M059J (cell line): ENCODE data around the gene ARMC5. TPM values are rescaled to one million over a fixed set of nuclear protein-coding genes. Genes with fewer than 3 reads are reported as not detected.

Source experiments
- DNase-seq: peaks from one replicate; pipeline ENCODE4 v3.0.0-alpha.2; 2012; ENCODE audit warnings: low read depth
- total RNA-seq: library from RNA; depleted of rRNA; stranded (reverse); fragments of >200 nt; shearing (Covaris generic); gene quantifications from 2 replicates; pipeline ENCODE4 v1.2.3, GENCODE V29; 2014

ARMC5 gene
- total RNA-seq, 1 experiment from 2014 or later, result 17.7 TPM

- no peak for DNase-seq
Observed at GRCh38 chr16:31461201-31461920, 2.1 kb downstream of the ARMC5 start.

DNA sequence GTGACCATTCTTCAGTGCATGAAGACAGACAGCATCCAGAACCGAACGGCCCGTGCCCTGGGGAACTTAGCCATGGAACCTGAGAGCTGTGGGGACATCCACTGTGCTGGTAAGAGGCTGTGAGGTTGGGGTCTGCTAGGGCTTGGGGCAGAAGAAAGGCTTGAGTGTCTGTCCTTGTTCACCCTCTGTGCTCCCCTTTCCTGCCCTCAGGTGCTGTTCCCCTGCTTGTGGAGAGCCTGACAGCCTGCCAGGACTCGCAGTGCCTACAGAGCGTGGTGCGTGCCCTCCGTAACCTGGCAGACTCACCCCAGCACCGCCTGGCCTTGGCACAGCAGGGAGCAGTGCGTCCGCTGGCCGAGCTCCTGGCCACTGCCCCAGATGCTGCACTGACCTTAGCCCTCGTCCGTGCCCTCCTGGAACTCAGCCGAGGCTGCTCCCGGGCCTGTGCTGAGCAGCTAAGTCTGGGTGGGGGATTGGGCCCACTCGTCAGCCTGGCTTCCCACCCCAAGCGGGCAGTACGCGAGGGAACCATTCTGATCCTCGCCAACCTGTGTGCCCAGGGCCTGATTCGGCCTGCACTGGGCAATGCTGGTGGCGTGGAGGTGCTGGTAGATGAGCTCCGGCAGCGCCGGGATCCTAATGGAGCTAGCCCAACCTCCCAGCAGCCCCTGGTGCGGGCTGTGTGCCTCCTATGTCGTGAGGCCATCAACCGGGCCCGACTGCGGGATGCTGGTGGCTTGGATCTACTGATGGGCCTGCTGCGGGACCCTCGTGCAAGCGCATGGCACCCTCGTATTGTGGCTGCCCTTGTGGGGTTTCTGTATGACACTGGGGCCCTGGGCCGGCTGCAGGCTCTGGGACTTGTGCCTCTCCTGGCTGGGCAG is 2.9 kb downstream of the ARMC5 start:
- no peak for DNase-seq

GRCh38 chr16:31464348-31464769 is 5.1 kb downstream of the ARMC5 start:
- no peak for DNase-seq

GRCh38 chr16:31464781-31465260 is 5.5 kb downstream of the ARMC5 start:
- no peak for DNase-seq

GRCh38 chr16:31465788-31466370 is 6.6 kb downstream of the ARMC5 start:
- DNase-seq, result no peak

- DNase-seq, result no peak
Observed at GRCh38 chr16:31466381-31466841, 7.1 kb downstream of the ARMC5 start.

DNA sequence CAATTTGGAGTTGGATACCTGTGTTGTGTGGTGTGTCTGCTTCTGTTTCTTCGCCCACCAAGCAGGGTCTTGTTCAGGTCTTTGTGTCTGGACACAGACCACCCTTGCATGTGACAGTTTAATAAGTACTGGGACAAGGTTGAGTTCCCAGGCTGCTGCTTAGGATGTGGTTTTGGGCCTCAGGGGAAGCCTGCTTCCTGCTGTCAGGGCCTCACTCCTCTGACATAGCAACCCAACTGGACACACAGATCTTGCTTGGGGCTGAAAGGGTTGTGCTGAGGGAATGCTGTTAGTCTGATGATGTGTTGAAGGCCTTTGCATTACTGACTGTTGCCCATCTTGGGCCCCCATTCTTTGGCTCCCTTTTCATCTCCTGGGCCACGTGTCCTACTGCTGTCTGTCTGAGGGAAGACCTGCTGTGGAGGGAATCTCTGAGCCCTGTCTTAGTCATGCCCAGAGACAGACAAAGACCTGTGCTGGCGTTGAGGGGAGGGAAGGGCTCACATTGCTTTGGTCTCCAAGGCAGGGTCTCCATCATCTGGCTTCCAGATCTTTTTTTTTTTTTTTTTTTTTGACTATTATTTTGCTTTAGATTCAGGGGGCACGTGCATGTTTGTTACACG is 8.0 kb downstream of the ARMC5 start:
- peak; percentile 51 for DNase-seq

DNA sequence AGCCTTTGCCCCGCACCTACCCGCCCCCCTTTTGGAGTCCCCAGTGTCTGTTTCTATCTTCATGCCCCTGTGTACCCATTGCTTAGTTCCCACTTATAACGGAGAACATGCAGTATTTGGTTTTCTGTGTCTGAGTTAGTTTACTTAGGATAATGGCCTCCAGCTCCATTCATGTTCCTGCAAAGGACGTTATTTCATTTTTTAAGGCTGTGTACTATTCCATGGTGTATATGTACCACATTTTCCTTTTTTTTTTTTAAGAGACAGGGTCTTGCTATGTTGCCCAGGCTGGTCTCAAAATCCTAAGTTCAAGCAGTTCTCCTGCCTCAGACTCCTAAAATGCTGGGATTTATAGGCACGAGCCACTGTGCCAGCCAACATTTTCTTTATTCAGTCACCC is 8.6 kb downstream of the ARMC5 start:
- no peak for DNase-seq

GRCh38 chr16:31470615-31471014 is 11.3 kb downstream of the ARMC5 start:
- DNase-seq, result no peak

- no peak for DNase-seq
Observed at GRCh38 chr16:31471241-31471874, 12.1 kb downstream of the ARMC5 start.

DNA sequence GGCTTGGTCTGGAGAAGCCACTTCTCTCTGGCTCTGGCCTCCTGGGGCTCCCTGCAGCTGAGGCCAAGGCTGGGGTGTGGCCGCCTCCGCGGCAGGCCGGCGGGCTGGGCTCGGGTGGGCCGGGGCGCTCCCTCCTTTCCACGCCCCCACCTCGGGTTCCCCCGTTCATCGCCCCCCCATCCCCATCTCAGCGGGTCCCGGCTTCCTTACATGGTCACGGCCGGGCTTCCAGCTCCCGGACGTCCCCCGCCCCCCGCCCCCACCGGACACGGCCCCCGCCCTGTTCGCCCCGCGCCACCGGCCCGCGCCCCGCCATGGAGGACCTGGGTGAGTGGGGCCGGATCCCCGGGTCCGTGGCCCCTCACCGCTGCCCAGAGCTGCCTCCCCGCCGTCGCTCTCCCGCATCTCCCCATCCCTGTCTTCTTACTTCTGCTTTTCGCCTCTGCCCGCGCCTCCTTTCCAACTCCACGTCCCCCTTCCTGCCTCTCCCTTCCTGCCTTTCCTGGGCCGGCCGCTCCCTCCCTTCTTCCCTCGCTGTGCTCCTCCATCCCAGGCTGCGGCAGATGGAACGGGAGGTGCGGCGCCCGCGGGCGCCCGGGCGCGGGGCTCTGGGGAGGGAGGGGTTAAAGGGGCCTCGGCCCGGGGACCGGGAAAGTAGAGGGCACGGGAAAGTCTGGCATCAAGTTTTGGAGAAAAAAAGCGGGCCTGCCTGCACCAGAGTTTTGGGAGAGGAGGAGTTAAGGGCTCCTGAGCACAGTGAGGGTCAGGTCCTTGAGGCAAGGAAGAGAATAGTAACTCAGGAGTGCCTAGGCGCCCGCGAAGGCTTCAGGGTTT is 12.8 kb downstream of the ARMC5 start, which contains the start of gene TGFB1I1:
Gene TGFB1I1, plus strand, starts transcription at position 278 of the 834 bp plus-strand sequence. Its CDS starts 37 bp downstream, at position 315.
- DNase-seq, result peak; percentile 73

DNA sequence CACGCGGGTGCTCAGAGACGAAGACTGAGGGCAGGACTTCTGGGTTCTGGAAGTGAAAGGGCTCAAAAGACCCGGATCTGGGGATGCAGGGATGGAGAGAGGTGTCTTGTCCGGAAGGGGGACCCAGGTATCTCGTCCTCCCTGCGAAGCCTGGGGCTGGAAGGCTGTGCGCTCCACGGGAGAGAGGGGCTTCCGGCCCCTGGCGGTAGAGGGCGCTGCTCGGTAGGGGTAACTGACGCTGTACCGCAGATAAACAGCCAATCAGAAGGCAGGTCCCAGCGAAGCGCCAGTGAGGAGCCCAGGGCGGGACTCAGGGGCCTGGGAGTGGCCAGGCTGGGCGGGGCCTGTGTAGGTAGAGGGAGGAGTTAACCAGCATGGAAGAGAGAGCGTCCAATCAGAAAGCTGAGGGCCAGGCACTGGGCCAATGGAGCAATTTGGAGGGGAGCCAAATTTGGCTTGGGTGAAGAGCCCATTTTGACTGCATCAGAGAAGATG is 13.5 kb downstream of the ARMC5 start:
- DNase-seq, result peak; percentile 54

- DNase-seq, result no peak
Observed at GRCh38 chr16:31473264-31473984, 14.1 kb downstream of the ARMC5 start.

DNA sequence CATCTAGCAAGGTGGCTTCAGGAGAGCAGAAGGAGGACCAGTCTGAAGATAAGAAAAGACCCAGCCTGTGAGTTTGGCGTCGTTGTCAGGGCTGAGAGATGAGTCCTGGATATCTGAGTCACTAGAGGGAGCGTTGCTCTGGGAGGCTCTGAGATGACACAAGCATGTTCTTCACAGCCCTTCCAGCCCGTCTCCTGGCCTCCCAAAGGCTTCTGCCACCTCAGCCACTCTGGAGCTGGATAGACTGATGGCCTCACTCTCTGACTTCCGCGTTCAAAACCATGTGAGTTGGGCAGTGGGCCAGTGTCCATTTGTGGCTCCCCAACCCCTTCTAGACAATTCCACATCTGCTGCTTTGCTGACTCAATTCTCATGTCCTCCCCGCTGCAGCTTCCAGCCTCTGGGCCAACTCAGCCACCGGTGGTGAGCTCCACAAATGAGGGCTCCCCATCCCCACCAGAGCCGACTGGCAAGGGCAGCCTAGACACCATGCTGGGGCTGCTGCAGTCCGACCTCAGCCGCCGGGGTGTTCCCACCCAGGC is 14.9 kb downstream of the ARMC5 start:
- DNase-seq, result no peak

- DNase-seq, result no peak
Observed at GRCh38 chr16:31474773-31475738, 15.8 kb downstream of the ARMC5 start.

DNA sequence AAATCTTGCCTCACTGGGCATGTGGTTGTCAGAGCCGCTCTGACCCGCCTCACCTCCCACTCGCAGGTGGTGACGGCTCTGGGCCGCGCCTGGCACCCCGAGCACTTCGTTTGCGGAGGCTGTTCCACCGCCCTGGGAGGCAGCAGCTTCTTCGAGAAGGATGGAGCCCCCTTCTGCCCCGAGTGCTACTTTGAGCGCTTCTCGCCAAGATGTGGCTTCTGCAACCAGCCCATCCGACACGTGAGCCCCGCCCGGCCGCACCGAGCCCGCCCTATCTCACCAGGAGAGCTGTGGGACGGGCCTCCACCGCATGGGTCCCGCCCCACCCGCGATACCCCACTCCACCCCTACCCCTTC is 16.6 kb downstream of the ARMC5 start:
- DNase-seq, result no peak

DNA sequence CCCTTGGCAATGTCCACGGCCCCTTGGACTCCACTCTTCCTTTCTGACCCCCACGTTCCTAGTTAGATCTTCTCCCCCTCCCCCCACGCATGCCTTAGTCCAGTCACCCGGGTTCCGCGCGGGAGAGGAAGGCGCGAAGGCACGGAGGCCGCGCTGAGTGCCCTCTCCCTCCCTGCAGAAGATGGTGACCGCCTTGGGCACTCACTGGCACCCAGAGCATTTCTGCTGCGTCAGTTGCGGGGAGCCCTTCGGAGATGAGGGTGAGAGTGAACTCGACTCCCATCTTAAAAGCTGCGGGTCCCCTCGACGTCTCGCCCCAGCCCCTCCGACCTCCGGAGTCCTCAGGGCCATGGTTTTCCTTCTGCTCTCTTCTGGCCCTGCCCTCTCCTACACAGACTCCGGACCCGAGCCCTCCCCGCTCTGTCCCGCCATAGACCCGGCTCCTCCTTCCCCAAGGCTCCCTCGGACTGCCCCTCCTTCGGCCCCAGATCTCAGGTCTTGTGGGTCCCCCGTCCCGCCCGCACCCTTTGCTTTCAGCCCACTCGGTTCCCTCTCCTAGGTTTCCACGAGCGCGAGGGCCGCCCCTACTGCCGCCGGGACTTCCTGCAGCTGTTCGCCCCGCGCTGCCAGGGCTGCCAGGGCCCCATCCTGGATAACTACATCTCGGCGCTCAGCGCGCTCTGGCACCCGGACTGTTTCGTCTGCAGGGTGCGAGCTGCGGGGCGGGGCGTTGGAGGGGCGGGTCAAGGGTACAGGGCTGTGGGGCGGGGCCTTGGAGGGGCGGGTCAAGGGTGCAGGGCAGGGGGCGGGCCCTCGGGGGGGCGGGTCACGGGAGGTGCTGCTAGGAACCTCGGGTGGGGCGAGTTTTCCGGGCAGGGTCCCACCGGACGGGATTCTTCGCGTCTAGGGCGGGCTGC is 17.3 kb downstream of the ARMC5 start:
- no peak for DNase-seq
